Stimulated activated naive B cell treated with anti-CD40 and anti-IgM and Interleukin-4, amounts not matched to agents 10 μg/mL and 1 μg/mL and 100 μg/mL, for 72 hours (primary cell): Measurements from ENCODE around the gene ZNF552.
"Not testable (repeated sequence)": the region's sequence is repeated elsewhere in the genome, so short reads cannot be mapped to it uniquely, and the experiment has no call there.

ENCODE experiments used
- ATAC-seq, 2 donors: fragments of 150-1000 bp; cut with Tn5 transposase; replicated peaks; 2 replicates each; pipeline ENCODE4 v1.10.0; 2021; ENCODE audit warnings: moderate library complexity in 1 of 2
- DNase-seq: peaks from one replicate; pipeline ENCODE4 v3.0.0; 2021
- H3K27ac Mint-ChIP-seq: one replicate; pipeline ENCODE4 v1.8.0; 2022; ENCODE audit warnings: mild to moderate bottlenecking, mixed read lengths
- H3K27me3 Mint-ChIP-seq, 2 donors: one replicate each; pipeline ENCODE4 v1.8.0; 2022; ENCODE audit warnings: mixed read lengths in 2 of 2
- H3K36me3 Mint-ChIP-seq, 2 donors: one replicate each; pipeline ENCODE4 v1.8.0; 2022; ENCODE audit warnings: mixed read lengths in 2 of 2, mild to moderate bottlenecking in 1 of 2
- H3K4me1 Mint-ChIP-seq, 2 donors: one replicate each; pipeline ENCODE4 v1.8.0; 2022; ENCODE audit warnings: mixed read lengths in 2 of 2, mild to moderate bottlenecking in 1 of 2
- H3K4me3 Mint-ChIP-seq, 2 donors: one replicate each; pipeline ENCODE4 v1.8.0; 2022; ENCODE audit warnings: mild to moderate bottlenecking in 2 of 2, mixed read lengths in 2 of 2, moderate library complexity in 1 of 2
- H3K9me3 Mint-ChIP-seq, 2 donors: one replicate each; pipeline ENCODE4 v1.8.0; 2022; ENCODE audit warnings: mixed read lengths in 2 of 2, mild to moderate bottlenecking in 1 of 2

The ZNF552 gene

GRCh38 chr19:57814505-57815246 lies at the start of gene ZNF552:
Gene ZNF552 (minus strand): TSS chr19:57814913. CDS start chr19:57814743, 170 bp downstream.
- peaks cover 29% of the 10 kb centered on the region in 2 donors for H3K36me3 Mint-ChIP-seq
- H3K4me3 Mint-ChIP-seq: peak within 1 kb of the TSS; percentile 93 to 98
- H3K4me1 Mint-ChIP-seq: peaks cover 25 to 43% of the 10 kb centered on the region in 2 donors
- H3K27ac Mint-ChIP-seq: peak within 1 kb of the TSS; percentile 96
- no peaks in the 10 kb centered on the region for H3K9me3 Mint-ChIP-seq
- no peaks in the 10 kb centered on the region for H3K27me3 Mint-ChIP-seq
- ATAC-seq (peak; percentile 80 to 82), DNase-seq (peak; percentile 70)

GRCh38 chr19:57862351-57862750 lies 47.6 kb upstream of the ZNF552 start:
- not testable (repeated sequence) for H3K4me1 Mint-ChIP-seq, H3K27ac Mint-ChIP-seq, H3K4me3 Mint-ChIP-seq, ATAC-seq, H3K27me3 Mint-ChIP-seq, H3K9me3 Mint-ChIP-seq, DNase-seq
- H3K36me3 Mint-ChIP-seq: peaks cover 40 to 78% of the 10 kb centered on the region in 2 donors

GRCh38 chr19:57854117-57854516 lies 39.4 kb upstream of the ZNF552 start:
- H3K27me3 Mint-ChIP-seq, ATAC-seq, DNase-seq, H3K9me3 Mint-ChIP-seq, H3K27ac Mint-ChIP-seq, H3K4me3 Mint-ChIP-seq: not testable (repeated sequence)
- Mint-ChIP-seq H3K36me3 (peaks cover 50 to 62% of the 10 kb centered on the region in 2 donors), H3K4me1 (peaks cover 26 to 28% of the 10 kb centered on the region in 2 donors)

- H3K27ac Mint-ChIP-seq: peak overlapping the region; percentile 97
- peaks cover 45 to 57% of the 10 kb centered on the region in 2 donors for H3K36me3 Mint-ChIP-seq
- H3K4me1 Mint-ChIP-seq: peaks cover 27 to 30% of the 10 kb centered on the region in 2 donors
- H3K9me3 Mint-ChIP-seq, H3K27me3 Mint-ChIP-seq, ATAC-seq, DNase-seq: not testable (repeated sequence)
- H3K4me3 Mint-ChIP-seq: peak overlapping the region in 1 of 2 donors; percentile 22
Measured at GRCh38 chr19:57851812-57852603, 37.3 kb upstream of the ZNF552 start.

GRCh38 chr19:57850553-57851017 lies 35.9 kb upstream of the ZNF552 start:
- Mint-ChIP-seq H3K27ac (peak overlapping the region; percentile 97), H3K4me3 (peak overlapping the region; percentile 92 to 96), H3K9me3 (no peaks in the 10 kb centered on the region), H3K4me1 (peaks cover 27 to 28% of the 10 kb centered on the region in 2 donors), H3K36me3 (peaks cover 36 to 50% of the 10 kb centered on the region in 2 donors), H3K27me3 (no peaks in the 10 kb centered on the region)
- ATAC-seq (peak in 1 of 2 donors; percentile 2), DNase-seq (no peak)

- DNase-seq (peak; percentile 77), ATAC-seq (peak; percentile 98 to 99)
- not testable (repeated sequence) for H3K9me3 Mint-ChIP-seq, H3K27me3 Mint-ChIP-seq
- peaks cover 27 to 28% of the 10 kb centered on the region in 2 donors for H3K4me1 Mint-ChIP-seq
- peaks cover 30 to 44% of the 10 kb centered on the region in 2 donors for H3K36me3 Mint-ChIP-seq
- H3K27ac Mint-ChIP-seq: peak within 1 kb of the TSS; percentile 97
- peak within 1 kb of the TSS; percentile 92 to 96 for H3K4me3 Mint-ChIP-seq
Measured at GRCh38 chr19:57849666-57850473, 35.2 kb upstream of the ZNF552 start, which contains the start of gene ZNF587. Gene ZNF587 (plus strand): TSS chr19:57849859. CDS start chr19:57850039, 180 bp downstream.

GRCh38 chr19:57849162-57849665 lies 34.5 kb upstream of the ZNF552 start:
- not testable (repeated sequence) for H3K27me3 Mint-ChIP-seq, DNase-seq, H3K9me3 Mint-ChIP-seq
- peak overlapping the region; percentile 92 to 96 for H3K4me3 Mint-ChIP-seq
- peaks cover 30 to 44% of the 10 kb centered on the region in 2 donors for H3K36me3 Mint-ChIP-seq
- peaks cover 27 to 28% of the 10 kb centered on the region in 2 donors for H3K4me1 Mint-ChIP-seq
- peak overlapping the region; percentile 97 for H3K27ac Mint-ChIP-seq
- peak in 1 of 2 donors; percentile 25 for ATAC-seq

- DNase-seq, H3K9me3 Mint-ChIP-seq, H3K4me3 Mint-ChIP-seq, H3K27me3 Mint-ChIP-seq, H3K27ac Mint-ChIP-seq, ATAC-seq: not testable (repeated sequence)
- peaks cover 23 to 27% of the 10 kb centered on the region in 2 donors for H3K4me1 Mint-ChIP-seq
- peaks cover 20 to 42% of the 10 kb centered on the region in 2 donors for H3K36me3 Mint-ChIP-seq
Measured at GRCh38 chr19:57847164-57847563, 32.5 kb upstream of the ZNF552 start.

GRCh38 chr19:57841122-57841763 lies 26.5 kb upstream of the ZNF552 start:
- no peak overlapping the region for H3K27ac Mint-ChIP-seq
- H3K27me3 Mint-ChIP-seq: no peaks in the 10 kb centered on the region
- no peak for DNase-seq
- H3K9me3 Mint-ChIP-seq: no peaks in the 10 kb centered on the region
- no peak for ATAC-seq
- no peak overlapping the region for H3K4me3 Mint-ChIP-seq
- peaks cover 12 to 22% of the 10 kb centered on the region in 2 donors for H3K4me1 Mint-ChIP-seq
- H3K36me3 Mint-ChIP-seq: peaks cover 23 to 39% of the 10 kb centered on the region in 2 donors

GRCh38 chr19:57838622-57839191 lies 24.0 kb upstream of the ZNF552 start:
- not testable (repeated sequence) for H3K4me3 Mint-ChIP-seq, H3K9me3 Mint-ChIP-seq, DNase-seq, H3K27ac Mint-ChIP-seq, H3K27me3 Mint-ChIP-seq
- peak; percentile 45 to 53 for ATAC-seq
- Mint-ChIP-seq H3K36me3 (peaks cover 19 to 39% of the 10 kb centered on the region in 2 donors), H3K4me1 (peaks cover 10 to 22% of the 10 kb centered on the region in 2 donors)

- peaks cover 19 to 35% of the 10 kb centered on the region in 2 donors for H3K36me3 Mint-ChIP-seq
Measured at GRCh38 chr19:57836991-57837390, 22.3 kb upstream of the ZNF552 start.

GRCh38 chr19:57830071-57830602 lies 15.4 kb upstream of the ZNF552 start, which contains the start of gene ZNF587B:
Gene ZNF587B (plus strand): TSS chr19:57830299. CDS start chr19:57830529, 230 bp downstream.
- Mint-ChIP-seq H3K36me3 (peaks cover 25 to 48% of the 10 kb centered on the region in 2 donors), H3K9me3 (peaks cover 0 to 3% of the 10 kb centered on the region in 2 donors), H3K27ac (peak within 1 kb of the TSS; percentile 47), H3K4me1 (peaks cover 15 to 23% of the 10 kb centered on the region in 2 donors), H3K4me3 (peak within 1 kb of the TSS; percentile 4 to 17), H3K27me3 (no peaks in the 10 kb centered on the region)
- ATAC-seq: peak; percentile 33 to 38
- no peak for DNase-seq

More at GRCh38 chr19:57836991-57837390, 22.3 kb upstream of the ZNF552 start:
- DNase-seq, H3K9me3 Mint-ChIP-seq, H3K27ac Mint-ChIP-seq, H3K4me3 Mint-ChIP-seq, H3K27me3 Mint-ChIP-seq, ATAC-seq: not testable (repeated sequence)
- H3K4me1 Mint-ChIP-seq: peaks cover 12 to 22% of the 10 kb centered on the region in 2 donors
